WTC11 (cell line): ENCODE data around the gene TMEM218. TPM values are rescaled to one million over a fixed set of nuclear protein-coding genes. Genes with fewer than 3 reads are reported as not detected.

Experiments
- ATAC-seq: fragments of 200-7000 bp; cut with Tn5 transposase; 2 replicates; pipeline ENCODE4 v1.10.0; 2021; ENCODE audit warnings: mild to moderate bottlenecking, moderate library complexity
- CTCF ChIA-PET: fragments of 300-600 bp; sonication (Branson Sonifier 250); formaldehyde crosslinking; loops from one replicate; lab custom pipeline; 2021; ENCODE audit warnings: antibody characterized with exemption; lab: Charles Lee
- POLR2A ChIA-PET: fragments of 350-600 bp; sonication (Branson Sonifier 250); formaldehyde crosslinking; loops from one replicate; lab custom pipeline; 2021; ENCODE audit warnings: antibody characterized with exemption; lab: Charles Lee
- DNase-seq: peaks from one replicate; pipeline ENCODE4 v3.0.0; 2021; ENCODE audit warnings: low spot score
- H3K27ac Mint-ChIP-seq: 2 replicates; pipeline ENCODE4 v1.8.0; 2021; ENCODE audit warnings: mixed read lengths
- H3K27me3 Mint-ChIP-seq: 2 replicates; pipeline ENCODE4 v1.8.0; 2021; ENCODE audit warnings: low read depth, mild to moderate bottlenecking, moderate library complexity, mixed read lengths
- H3K36me3 Mint-ChIP-seq: 2 replicates; pipeline ENCODE4 v1.8.0; 2021; ENCODE audit warnings: mixed read lengths
- H3K4me1 Mint-ChIP-seq: 2 replicates; pipeline ENCODE4 v1.8.0; 2022; ENCODE audit warnings: mixed read lengths
- H3K4me3 Mint-ChIP-seq: 2 replicates; pipeline ENCODE4 v1.8.0; 2021; ENCODE audit warnings: mild to moderate bottlenecking, moderate library complexity, mixed read lengths
- H3K9me3 Mint-ChIP-seq: 2 replicates; pipeline ENCODE4 v1.8.0; 2021; ENCODE audit warnings: mixed read lengths
- AFF4 ChIP-seq: sonication (generic); formaldehyde crosslinking; IDR thresholded peaks from 2 replicates; pipeline ENCODE4 v1.8.1; 2023; ENCODE audit warnings: mild to moderate bottlenecking, missing genetic modification reagents, borderline replicate concordance
- ATF6 ChIP-seq: sonication (generic); formaldehyde crosslinking; IDR thresholded peaks from 2 replicates; pipeline ENCODE4 v1.8.1; 2023; ENCODE audit warnings: mild to moderate bottlenecking, missing genetic modification reagents
- CBFB ChIP-seq: sonication (generic); formaldehyde crosslinking; IDR thresholded peaks from 2 replicates; pipeline ENCODE4 v1.8.1; 2022; ENCODE audit warnings: mild to moderate bottlenecking, low read depth, missing genetic modification reagents
- ERG ChIP-seq: fragments of 250-450 bp; sonication (Bioruptor Pico); IDR thresholded peaks from 2 replicates; pipeline ENCODE4 v1.8.0; 2021; ENCODE audit warnings: mild to moderate bottlenecking
- FOXP1 ChIP-seq: sonication (generic); formaldehyde crosslinking; IDR thresholded peaks from 2 replicates; pipeline ENCODE4 v1.8.0; 2022; ENCODE audit warnings: missing genetic modification reagents, mild to moderate bottlenecking, moderate library complexity, borderline replicate concordance
- GABPB1 ChIP-seq: sonication (generic); formaldehyde crosslinking; IDR thresholded peaks from 2 replicates; pipeline ENCODE4 v1.8.1; 2023; ENCODE audit warnings: mild to moderate bottlenecking, missing genetic modification reagents
- IRF1 ChIP-seq: sonication (generic); formaldehyde crosslinking; IDR thresholded peaks from 2 replicates; pipeline ENCODE4 v1.8.0; 2023; ENCODE audit warnings: missing genetic modification reagents
- IRF2 ChIP-seq: sonication (generic); formaldehyde crosslinking; IDR thresholded peaks from 2 replicates; pipeline ENCODE4 v1.8.0; 2022; ENCODE audit warnings: low read depth, missing genetic modification reagents, borderline replicate concordance
- MXD4 ChIP-seq: fragments of 250-450 bp; sonication (Bioruptor Pico); IDR thresholded peaks from 2 replicates; pipeline ENCODE4 v1.8.0; 2021; ENCODE audit warnings: mild to moderate bottlenecking, moderate library complexity, borderline replicate concordance
- NR2C2 ChIP-seq: sonication (generic); formaldehyde crosslinking; IDR thresholded peaks from 2 replicates; pipeline ENCODE4 v1.8.0; 2022; ENCODE audit warnings: mild to moderate bottlenecking, missing genetic modification reagents
- RELA ChIP-seq: sonication (generic); formaldehyde crosslinking; IDR thresholded peaks from 2 replicates; pipeline ENCODE4 v1.8.1; 2022; ENCODE audit warnings: missing genetic modification reagents, mild to moderate bottlenecking, borderline replicate concordance
- TEAD1 ChIP-seq: sonication (generic); formaldehyde crosslinking; IDR thresholded peaks from 2 replicates; pipeline ENCODE4 v1.8.0; 2022; ENCODE audit warnings: mild to moderate bottlenecking, missing genetic modification reagents
- ZNF121 ChIP-seq: sonication (generic); formaldehyde crosslinking; IDR thresholded peaks from 2 replicates; pipeline ENCODE4 v1.8.0; 2023; ENCODE audit warnings: missing genetic modification reagents
- ZNF232 ChIP-seq: sonication (generic); formaldehyde crosslinking; IDR thresholded peaks from 2 replicates; pipeline ENCODE4 v1.8.0; 2022; ENCODE audit warnings: mild to moderate bottlenecking, missing genetic modification reagents
- ZNF532 ChIP-seq: fragments of 250-450 bp; sonication (Bioruptor Pico); IDR thresholded peaks from 2 replicates; pipeline ENCODE4 v1.9.0; 2021; ENCODE audit warnings: mild to moderate bottlenecking, borderline replicate concordance
- total RNA-seq: library from RNA; stranded (reverse); gene quantifications from 3 replicates; pipeline ENCODE4 v1.2.3, GENCODE V29; 2021
- TF ChIP-seq, protein P1 (sequence below): sonication (generic); formaldehyde crosslinking; conservative IDR thresholded peaks from 2 replicates; pipeline ENCODE4 v1.8.1; 2022; ENCODE audit warnings: mild to moderate bottlenecking, missing genetic modification reagents

Gene TMEM218
- total RNA-seq, 1 experiment from 2014 or later: 10.3 TPM

DNA sequence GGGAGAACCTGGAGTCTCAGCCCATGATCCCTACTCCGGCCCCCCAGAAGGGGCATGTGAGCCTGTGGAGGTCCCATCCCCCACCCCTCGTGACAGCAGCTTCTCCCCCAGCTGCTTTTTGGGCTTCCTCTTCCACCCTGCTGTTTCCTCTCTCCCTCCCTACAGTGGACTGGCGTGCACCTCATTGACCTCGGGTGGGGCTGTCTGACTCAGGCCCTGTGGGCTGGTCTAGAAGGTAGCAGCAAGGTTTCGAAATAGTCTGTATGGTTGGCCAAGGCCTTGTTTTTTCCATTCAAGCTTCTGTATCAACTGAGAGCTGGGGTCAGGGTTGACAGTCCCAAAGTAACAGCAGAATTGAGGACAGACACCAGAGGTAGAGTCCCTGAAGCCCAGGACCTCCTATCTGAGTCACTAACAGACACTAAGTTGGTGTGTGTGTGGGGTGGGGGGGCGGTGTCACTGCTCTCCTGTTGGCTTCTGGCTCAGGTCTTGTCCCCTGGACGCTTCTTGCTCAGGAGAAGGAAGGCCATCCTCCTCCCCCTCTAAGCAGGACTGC, 40.6 kb downstream of the TMEM218 start:
- ChIA-PET POLR2A (no interaction called here), CTCF (interaction anchor here (1.0 to 3.0 kb wide), 6 partner anchors 14 to 358 kb away, joined by 3 to 14 read pairs (median 6); no protein-coding TSS in a partner anchor)
- H3K27me3 Mint-ChIP-seq: peaks cover 7% of the 10 kb centered on the region
- H3K4me1 Mint-ChIP-seq: peaks cover 16% of the 10 kb centered on the region
- ATAC-seq: no peak
- TF ChIP-seq TEAD1 (CRISPR knock-in tag) (no peak), ZNF532 (CRISPR knock-in tag) (no peak), CBFB (CRISPR knock-in tag) (no peak), GABPB1 (CRISPR knock-in tag) (no peak; the same call in 1 of the 2 replicates), NR2C2 (no peak), AFF4 (CRISPR knock-in tag) (no peak), IRF2 (CRISPR knock-in tag) (no peak), RELA (CRISPR knock-in tag) (no peak), ZNF232 (CRISPR knock-in tag) (no peak), MXD4 (CRISPR knock-in tag) (no peak), ZNF121 (no peak)
- TF ChIP-seq, protein P1, sequence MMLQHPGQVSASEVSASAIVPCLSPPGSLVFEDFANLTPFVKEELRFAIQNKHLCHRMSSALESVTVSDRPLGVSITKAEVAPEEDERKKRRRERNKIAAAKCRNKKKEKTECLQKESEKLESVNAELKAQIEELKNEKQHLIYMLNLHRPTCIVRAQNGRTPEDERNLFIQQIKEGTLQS: no peak
- TF ChIP-seq, all 79 proteins: peak for 0
- DNase-seq: no peak
- H3K27ac Mint-ChIP-seq: no peak overlapping the region
- no peaks in the 10 kb centered on the region for H3K9me3 Mint-ChIP-seq
- H3K36me3 Mint-ChIP-seq: no peaks in the 10 kb centered on the region
- no peak overlapping the region for H3K4me3 Mint-ChIP-seq

DNA sequence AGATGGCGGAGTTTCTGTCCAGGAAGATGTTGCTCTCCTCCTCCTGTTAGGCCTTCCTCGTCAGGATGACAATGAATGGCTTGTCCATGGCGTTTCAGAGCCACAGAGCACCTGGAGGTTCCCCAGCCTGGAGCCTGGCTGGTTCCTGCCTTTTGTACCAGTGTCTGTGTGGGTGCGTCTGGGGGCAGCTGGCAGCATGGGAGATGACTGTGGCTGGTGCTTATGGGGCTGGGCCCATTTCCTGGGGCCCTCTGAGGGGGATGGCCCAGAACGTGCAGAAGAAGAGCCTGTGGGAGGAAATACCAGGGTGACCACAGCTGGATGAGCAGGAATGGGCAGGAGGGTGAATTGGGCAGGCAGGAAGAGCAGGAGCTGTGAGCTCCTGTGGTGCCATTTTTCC, 41.6 kb downstream of the TMEM218 start:
- peaks cover 16% of the 10 kb centered on the region for H3K4me1 Mint-ChIP-seq
- H3K4me3 Mint-ChIP-seq: no peak overlapping the region
- DNase-seq (no peak), ATAC-seq (no peak)
- no peak overlapping the region for H3K27ac Mint-ChIP-seq
- CTCF ChIA-PET: interaction anchor here (1.2 to 3.0 kb wide), 6 partner anchors 9 to 359 kb away, joined by 3 to 14 read pairs (median 6); no protein-coding TSS in a partner anchor
- H3K9me3 Mint-ChIP-seq: no peaks in the 10 kb centered on the region
- H3K36me3 Mint-ChIP-seq: no peaks in the 10 kb centered on the region
- POLR2A ChIA-PET: no interaction called here
- H3K27me3 Mint-ChIP-seq: peaks cover 17% of the 10 kb centered on the region
- TF ChIP-seq ERG (CRISPR knock-in tag) (no peak), ZNF532 (CRISPR knock-in tag) (no peak), FOXP1 (no peak), IRF1 (no peak), ATF6 (CRISPR knock-in tag) (no peak)
